ENCODE results near the gene AHRR. TPM values are rescaled to one million over a fixed set of nuclear protein-coding genes. Genes with fewer than 3 reads are reported as not detected.

AHRR gene
- total RNA-seq, 1 experiment from 2014 or later: 2.6 TPM

DNA sequence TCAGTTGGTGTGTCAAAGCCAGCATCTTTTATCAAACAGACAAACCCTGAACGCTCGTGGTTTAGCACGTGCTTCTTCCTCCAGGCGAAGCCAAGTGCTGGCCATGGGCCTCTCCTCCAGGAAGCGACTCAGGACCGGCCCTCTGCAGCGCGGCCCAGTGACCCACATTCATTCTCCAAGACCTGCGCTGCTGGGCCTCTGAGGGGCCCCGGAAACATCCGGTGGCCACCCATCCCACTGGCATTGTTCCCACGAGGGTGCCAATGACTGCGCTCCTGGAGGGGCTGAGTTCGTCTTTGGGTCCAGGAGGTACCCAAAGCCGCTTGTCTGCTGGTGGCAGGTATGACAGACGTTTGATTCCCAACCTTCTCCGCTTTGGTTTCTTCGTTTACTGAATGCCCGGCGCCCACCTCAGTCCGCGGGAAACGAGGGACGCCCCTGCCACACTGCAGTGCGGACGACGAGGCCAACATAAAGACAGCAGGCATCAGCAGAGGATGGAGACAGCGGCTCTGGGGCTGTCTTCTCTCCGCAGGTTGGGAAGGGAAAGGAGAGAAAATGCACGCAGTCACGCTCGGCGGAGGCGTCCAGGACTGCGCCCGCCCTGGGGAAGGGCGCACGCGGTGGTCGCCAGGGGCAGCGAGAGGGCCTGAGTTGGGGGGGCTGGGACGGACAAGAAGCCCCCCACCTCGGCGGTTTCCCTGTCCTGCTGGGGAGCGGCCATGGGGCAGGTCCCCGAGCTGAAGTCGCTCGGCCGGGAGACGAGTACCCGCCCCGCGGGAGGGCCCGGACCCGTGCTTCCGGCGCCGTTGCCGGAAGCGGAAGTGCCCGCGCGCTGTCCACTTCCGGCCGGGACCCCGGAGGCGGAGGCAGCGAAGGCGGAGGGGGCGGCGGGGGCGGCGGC is 121.1 kb downstream of the AHRR start, which contains the start of gene EXOC3:
EXOC3 (plus strand) TSS at position 842 of the 904 bp plus-strand sequence. CDS start 3,030 bp downstream, outside the sequence.
- Histone ChIP-seq H3K79me2 (ENCODE audit: low read length) (peaks cover 32% of the 10 kb centered on the region), H2AFZ (ENCODE audit: low read length) (no peak within 1 kb of the TSS), H4K20me1 (ENCODE audit: insufficient read depth, low read depth, low read length) (peaks cover 9% of the 10 kb centered on the region; the same call in 1 of the 2 replicates), H3K4me3 (ENCODE audit: low read length) (peak within 1 kb of the TSS; percentile 99), H3K9ac (ENCODE audit: low read length) (peak within 1 kb of the TSS; percentile 94), H3K36me3 (ENCODE audit: insufficient read depth, low read length) (peaks cover 7% of the 10 kb centered on the region), H3K4me2 (ENCODE audit: low read depth, low read length, poor library complexity, severe bottlenecking) (peak within 1 kb of the TSS; percentile 97), H3K27ac (ENCODE audit: low read length) (0 out of 2 replicates have a peak within 1 kb of the TSS, but pooled peaks have one; percentile 28), H3K4me1 (ENCODE audit: low read length) (peaks cover 39% of the 10 kb centered on the region), H3K27me3 (ENCODE audit: low read length) (no peaks in the 10 kb centered on the region), H3K9me3 (ENCODE audit: low read length) (no peaks in the 10 kb centered on the region), H3K9me2 (replicated peaks; ENCODE audit: insufficient read depth, low read length) (no peaks in the 10 kb centered on the region)
- peak; percentile 94 for DNase-seq

GRCh38 chr5:443239-444151 is 122.0 kb downstream of the AHRR start:
- H3K4me3 ChIP-seq (ENCODE audit: low read length): peak overlapping the region; percentile 99
- 0 out of 2 replicates have a peak overlapping the region, but pooled peaks have one; percentile 28 for H3K27ac ChIP-seq (ENCODE audit: low read length)
- peaks cover 39% of the 10 kb centered on the region for H3K4me1 ChIP-seq (ENCODE audit: low read length)
- peak overlapping the region; percentile 91 for H3K4me2 ChIP-seq (ENCODE audit: low read depth, low read length, poor library complexity, severe bottlenecking)
- H3K36me3 ChIP-seq (ENCODE audit: insufficient read depth, low read length): peaks cover 15% of the 10 kb centered on the region
- H3K79me2 ChIP-seq (ENCODE audit: low read length): peaks cover 34% of the 10 kb centered on the region
- H3K9ac ChIP-seq (ENCODE audit: low read length): peak overlapping the region; percentile 93
- H3K27me3 ChIP-seq (ENCODE audit: low read length): no peaks in the 10 kb centered on the region
- H3K9me3 ChIP-seq (ENCODE audit: low read length): no peaks in the 10 kb centered on the region
- peak; percentile 63 for DNase-seq
- no peak overlapping the region for H2AFZ ChIP-seq (ENCODE audit: low read length)
- peaks cover 9% of the 10 kb centered on the region; the same call in 1 of the 2 replicates for H4K20me1 ChIP-seq (ENCODE audit: insufficient read depth, low read depth, low read length)
- no peaks in the 10 kb centered on the region for H3K9me2 ChIP-seq (replicated peaks; ENCODE audit: insufficient read depth, low read length)

GRCh38 chr5:444226-444625 is 122.7 kb downstream of the AHRR start:
- Histone ChIP-seq H3K4me3 (ENCODE audit: low read length) (peak overlapping the region; percentile 99; the same call in 1 of the 2 replicates), H3K36me3 (ENCODE audit: insufficient read depth, low read length) (peaks cover 23% of the 10 kb centered on the region), H3K4me2 (ENCODE audit: low read depth, low read length, poor library complexity, severe bottlenecking) (peak overlapping the region; percentile 91), H3K4me1 (ENCODE audit: low read length) (peaks cover 39% of the 10 kb centered on the region), H3K9me3 (ENCODE audit: low read length) (no peaks in the 10 kb centered on the region), H3K27ac (ENCODE audit: low read length) (no peak overlapping the region), H3K9me2 (replicated peaks; ENCODE audit: insufficient read depth, low read length) (no peaks in the 10 kb centered on the region), H4K20me1 (ENCODE audit: insufficient read depth, low read depth, low read length) (peaks cover 9% of the 10 kb centered on the region; the same call in 1 of the 2 replicates), H3K79me2 (ENCODE audit: low read length) (peaks cover 35% of the 10 kb centered on the region), H3K9ac (ENCODE audit: low read length) (peak overlapping the region; percentile 93), H3K27me3 (ENCODE audit: low read length) (no peaks in the 10 kb centered on the region), H2AFZ (ENCODE audit: low read length) (no peak overlapping the region)
- no peak for DNase-seq

DNA sequence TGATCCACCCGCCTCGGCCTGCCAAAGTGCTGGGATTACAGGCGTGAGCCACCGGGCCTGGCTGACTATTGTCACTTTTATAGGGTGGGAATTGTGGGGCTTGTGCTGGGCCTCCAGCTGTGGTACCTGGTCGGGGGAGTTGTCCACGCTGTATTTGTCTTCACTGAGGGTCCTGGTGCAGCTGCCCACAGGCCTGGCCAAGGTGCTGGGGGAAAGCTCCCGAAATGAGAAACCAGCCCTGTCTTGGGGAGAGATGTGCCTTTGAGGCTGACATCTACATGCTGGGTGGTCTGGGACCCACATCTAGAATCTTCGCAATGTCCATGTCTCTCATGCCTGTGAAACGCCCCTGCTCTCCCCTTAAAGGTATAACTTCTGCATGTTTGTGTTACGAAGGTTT is 124.1 kb downstream of the AHRR start:
- no peak overlapping the region for H3K27ac ChIP-seq (ENCODE audit: low read length)
- DNase-seq: no peak

GRCh38 chr5:446066-446882 is 124.8 kb downstream of the AHRR start:
- peaks cover 25% of the 10 kb centered on the region for H3K4me1 ChIP-seq (ENCODE audit: low read length)
- peaks cover 8% of the 10 kb centered on the region for H3K9me3 ChIP-seq (ENCODE audit: low read length)
- DNase-seq: no peak

More for the DNA sequence above, 124.1 kb downstream of the AHRR start:
- no peak overlapping the region for H3K4me3 ChIP-seq (ENCODE audit: low read length)
- no peak overlapping the region for H2AFZ ChIP-seq (ENCODE audit: low read length)
- peaks cover 38% of the 10 kb centered on the region for H3K79me2 ChIP-seq (ENCODE audit: low read length)
- peaks cover 31% of the 10 kb centered on the region for H3K4me1 ChIP-seq (ENCODE audit: low read length)
- peaks cover 3% of the 10 kb centered on the region; the same call in 1 of the 2 replicates for H3K9me3 ChIP-seq (ENCODE audit: low read length)
- no peak overlapping the region for H3K9ac ChIP-seq (ENCODE audit: low read length)
- no peak overlapping the region for H3K4me2 ChIP-seq (ENCODE audit: low read depth, low read length, poor library complexity, severe bottlenecking)
- H3K9me2 ChIP-seq (replicated peaks; ENCODE audit: insufficient read depth, low read length): no peaks in the 10 kb centered on the region
- peaks cover 9% of the 10 kb centered on the region; the same call in 1 of the 2 replicates for H4K20me1 ChIP-seq (ENCODE audit: insufficient read depth, low read depth, low read length)
- H3K27me3 ChIP-seq (ENCODE audit: low read length): no peaks in the 10 kb centered on the region
- peaks cover 35% of the 10 kb centered on the region for H3K36me3 ChIP-seq (ENCODE audit: insufficient read depth, low read length)

GRCh38 chr5:446883-447263 is 125.4 kb downstream of the AHRR start:
- Histone ChIP-seq H3K4me1 (ENCODE audit: low read length) (peaks cover 23% of the 10 kb centered on the region), H3K36me3 (ENCODE audit: insufficient read depth, low read length) (peaks cover 47% of the 10 kb centered on the region), H3K9me3 (ENCODE audit: low read length) (peaks cover 13% of the 10 kb centered on the region), H3K79me2 (ENCODE audit: low read length) (peaks cover 47% of the 10 kb centered on the region), H3K27ac (ENCODE audit: low read length) (no peak overlapping the region), H3K9ac (ENCODE audit: low read length) (no peak overlapping the region), H3K9me2 (replicated peaks; ENCODE audit: insufficient read depth, low read length) (no peaks in the 10 kb centered on the region), H3K4me2 (ENCODE audit: low read depth, low read length, poor library complexity, severe bottlenecking) (no peak overlapping the region), H3K27me3 (ENCODE audit: low read length) (no peaks in the 10 kb centered on the region), H3K4me3 (ENCODE audit: low read length) (no peak overlapping the region), H2AFZ (ENCODE audit: low read length) (no peak overlapping the region), H4K20me1 (ENCODE audit: insufficient read depth, low read depth, low read length) (peaks cover 9% of the 10 kb centered on the region; the same call in 1 of the 2 replicates)
- peak; percentile 82 for DNase-seq

More at GRCh38 chr5:446066-446882, 124.8 kb downstream of the AHRR start:
- Histone ChIP-seq H3K36me3 (ENCODE audit: insufficient read depth, low read length) (peaks cover 41% of the 10 kb centered on the region), H3K4me2 (ENCODE audit: low read depth, low read length, poor library complexity, severe bottlenecking) (no peak overlapping the region), H3K9ac (ENCODE audit: low read length) (no peak overlapping the region), H3K4me3 (ENCODE audit: low read length) (no peak overlapping the region), H2AFZ (ENCODE audit: low read length) (no peak overlapping the region), H3K79me2 (ENCODE audit: low read length) (peaks cover 43% of the 10 kb centered on the region), H3K27ac (ENCODE audit: low read length) (no peak overlapping the region), H3K27me3 (ENCODE audit: low read length) (no peaks in the 10 kb centered on the region), H3K9me2 (replicated peaks; ENCODE audit: insufficient read depth, low read length) (no peaks in the 10 kb centered on the region), H4K20me1 (ENCODE audit: insufficient read depth, low read depth, low read length) (peaks cover 9% of the 10 kb centered on the region; the same call in 1 of the 2 replicates)

GRCh38 chr5:447501-447900 is 126.0 kb downstream of the AHRR start:
- H3K9ac ChIP-seq (ENCODE audit: low read length): no peak overlapping the region
- DNase-seq: no peak
- no peak overlapping the region for H3K4me3 ChIP-seq (ENCODE audit: low read length)
- H3K27me3 ChIP-seq (ENCODE audit: low read length): no peaks in the 10 kb centered on the region
- H3K4me1 ChIP-seq (ENCODE audit: low read length): peaks cover 17% of the 10 kb centered on the region
- H3K27ac ChIP-seq (ENCODE audit: low read length): no peak overlapping the region
- H3K4me2 ChIP-seq (ENCODE audit: low read depth, low read length, poor library complexity, severe bottlenecking): no peak overlapping the region
- H3K9me3 ChIP-seq (ENCODE audit: low read length): peaks cover 19% of the 10 kb centered on the region
- H3K79me2 ChIP-seq (ENCODE audit: low read length): peaks cover 44% of the 10 kb centered on the region
- no peak overlapping the region for H2AFZ ChIP-seq (ENCODE audit: low read length)
- peaks cover 53% of the 10 kb centered on the region for H3K36me3 ChIP-seq (ENCODE audit: insufficient read depth, low read length)
- H3K9me2 ChIP-seq (replicated peaks; ENCODE audit: insufficient read depth, low read length): no peaks in the 10 kb centered on the region
- peaks cover 9% of the 10 kb centered on the region; the same call in 1 of the 2 replicates for H4K20me1 ChIP-seq (ENCODE audit: insufficient read depth, low read depth, low read length)

Measured in Karpas-422 (cell line).